SK-N-SH (cell line): Measurements from ENCODE around the gene EPM2A. TPM values are rescaled to one million over a fixed set of nuclear protein-coding genes. Genes with fewer than 3 reads are reported as not detected.

Experiments used
- CTCF ChIA-PET: fragments of 300-600, 350-600 bp; formaldehyde crosslinking; extraction: SDS; loops from one replicate; lab custom pipeline; 2021; lab: Yijun Ruan, JAX
- POLR2A ChIA-PET: fragments of 350-600 bp; sonication (Branson Sonifier 250); formaldehyde crosslinking; extraction: SDS; loops from one replicate; lab custom pipeline; 2020; ENCODE audit warnings: antibody characterized with exemption, inconsistent platforms; lab: Yijun Ruan, JAX
- DNase-seq: peaks from one replicate; pipeline ENCODE4 v3.0.0; 2012
- H2AFZ ChIP-seq: fragments of 200-600 bp; sonication (generic); 2 replicates; pipeline ENCODE4 v1.8.1; 2016; ENCODE audit warnings: antibody characterized with exemption, mild to moderate bottlenecking, low read depth
- H3F3A ChIP-seq: fragments of 200-600 bp; sonication (generic); replicated peaks from 2 replicates; pipeline ENCODE3; 2016; ENCODE audit warnings: antibody characterized with exemption, mild to moderate bottlenecking; ENCODE audit not compliant: insufficient read depth
- H3K27ac ChIP-seq, 2 experiments: fragments of 200-500 bp in 1 of 2; fragments of 200-600 bp in 1 of 2; sonication (Bioruptor generic) in 1 of 2; sonication (generic), shearing (Covaris generic) in 1 of 2; 2 replicates each; pipeline versions ENCODE4 v1.5.1 to v1.6.1; 2014 to 2016; ENCODE audit warnings: low read depth in 2 of 2, inconsistent platforms in 1 of 2, low read length in 1 of 2, mild to moderate bottlenecking in 1 of 2, mixed read lengths in 1 of 2
- H3K27me3 ChIP-seq: fragments of 200-600 bp; sonication (generic), shearing (Covaris generic); 2 replicates; pipeline ENCODE4 v1.6.1; 2016; ENCODE audit warnings: mixed run types; ENCODE audit not compliant: insufficient read depth
- H3K36me3 ChIP-seq, 2 experiments: fragments of 200-500 bp in 1 of 2; fragments of 200-600 bp in 1 of 2; sonication (Bioruptor generic) in 1 of 2; sonication (generic) in 1 of 2; replicated peaks in 1 of 2; 2 replicates each; pipeline versions ENCODE3 to v1.5.1; 2014 to 2016; ENCODE audit warnings: low read length in 1 of 2, mild to moderate bottlenecking in 1 of 2; ENCODE audit not compliant: insufficient read depth in 2 of 2, control insufficient read depth in 1 of 2
- H3K4me1 ChIP-seq, 2 experiments: fragments of 200-500 bp in 1 of 2; fragments of 200-600 bp in 1 of 2; sonication (Bioruptor generic) in 1 of 2; sonication (generic), shearing (Covaris generic) in 1 of 2; 2 replicates each; pipeline versions ENCODE4 v1.5.1 to v1.6.1; 2014 to 2016; ENCODE audit warnings: low read depth in 1 of 2, low read length in 1 of 2, mixed run types in 1 of 2; ENCODE audit not compliant: insufficient read depth in 2 of 2, control insufficient read depth in 1 of 2
- H3K4me2 ChIP-seq: fragments of 200-600 bp; sonication (generic), shearing (Covaris generic); 2 replicates; pipeline ENCODE4 v1.6.1; 2017; ENCODE audit warnings: mixed run types
- H3K4me3 ChIP-seq, 2 experiments: fragments of 200-500 bp in 1 of 2; fragments of 200-600 bp in 1 of 2; sonication (Bioruptor generic) in 1 of 2; sonication (generic), shearing (Covaris generic) in 1 of 2; 2 replicates each; pipeline versions ENCODE4 v1.5.1 to v1.8.1; 2014 to 2016; ENCODE audit warnings: low read depth in 2 of 2, inconsistent platforms in 1 of 2, low read length in 1 of 2, mild to moderate bottlenecking in 1 of 2, mixed read lengths in 1 of 2, moderate library complexity in 1 of 2
- H3K79me2 ChIP-seq: fragments of 200-600 bp; sonication (generic); 2 replicates; pipeline ENCODE4 v1.8.1; 2017; ENCODE audit warnings: mild to moderate bottlenecking; ENCODE audit not compliant: insufficient read depth
- H3K9ac ChIP-seq: fragments of 200-600 bp; sonication (generic); 2 replicates; pipeline ENCODE4 v1.6.1; 2017; ENCODE audit warnings: mixed run types
- H3K9me2 ChIP-seq: fragments of 200-600 bp; sonication (generic); 2 replicates; pipeline ENCODE4 v1.6.1; 2017; ENCODE audit warnings: mixed run types
- H3K9me3 ChIP-seq: fragments of 200-600 bp; sonication (generic); 2 replicates; pipeline ENCODE4 v1.6.1; 2017; ENCODE audit warnings: mixed run types, mild to moderate bottlenecking, moderate library complexity
- H4K20me1 ChIP-seq: fragments of 200-600 bp; sonication (generic); 2 replicates; pipeline ENCODE4 v1.6.1; 2017; ENCODE audit warnings: mild to moderate bottlenecking, mixed run types; ENCODE audit not compliant: insufficient read depth
- CHD2 ChIP-seq: fragments of 150-350 bp; IDR thresholded peaks from 2 replicates; pipeline ENCODE4 v1.6.1; 2018; ENCODE audit warnings: low read length; ENCODE audit not compliant: partially characterized antibody
- FOSL2 ChIP-seq: IDR thresholded peaks from 2 replicates; pipeline ENCODE4 v1.4.0; 2012; ENCODE audit warnings: low read depth, mild to moderate bottlenecking, moderate library complexity, borderline replicate concordance
- GABPA ChIP-seq: IDR thresholded peaks from 2 replicates; pipeline ENCODE4 v1.4.0; 2012; ENCODE audit warnings: low read depth, mild to moderate bottlenecking
- JUND ChIP-seq: IDR thresholded peaks from 2 replicates; pipeline ENCODE4 v1.4.0; 2012
- NRF1 ChIP-seq: IDR thresholded peaks from 2 replicates; pipeline ENCODE4 v1.6.1; 2012; ENCODE audit warnings: low read depth, mild to moderate bottlenecking, low read length
- POLR2AphosphoS5 ChIP-seq: IDR thresholded peaks from 2 replicates; pipeline ENCODE4 v1.6.1; 2012; ENCODE audit warnings: low read depth, low read length
- REST ChIP-seq: IDR thresholded peaks from 2 replicates; pipeline ENCODE4 v1.6.1; 2012; ENCODE audit warnings: mild to moderate bottlenecking, low read depth, low read length, moderate library complexity
- RFX5 ChIP-seq: IDR thresholded peaks from 2 replicates; pipeline ENCODE4 v1.6.1; 2012; ENCODE audit warnings: mild to moderate bottlenecking, improper control_type of control experiment, low read length
- SMC3 ChIP-seq: IDR thresholded peaks from 2 replicates; pipeline ENCODE4 v1.6.1; 2012; ENCODE audit warnings: low read depth, low read length, improper control_type of control experiment
- YY1 ChIP-seq: IDR thresholded peaks from 2 replicates; pipeline ENCODE4 v1.4.0; 2012; ENCODE audit warnings: low read depth, mild to moderate bottlenecking
- WGBS: methylation state at CpG from one replicate; pipeline ENCODE4 v1.1.6; 2017; ENCODE audit warnings: low lambda C conversion rate; 5-methylcytosine and 5-hydroxymethylcytosine counted together
- polyA plus RNA-seq, 3 experiments: library from polyadenylated mRNA; depleted of rRNA; stranded (reverse); fragments of >200 nt; gene quantifications; 2 replicates each; pipeline ENCODE4 v1.2.3, GENCODE V29; 2012
- TF ChIP-seq, protein P1 (sequence below): IDR thresholded peaks from 2 replicates; pipeline ENCODE4 v1.4.0; 2012; ENCODE audit warnings: low read depth, borderline replicate concordance
- TF ChIP-seq, protein P2 (sequence below): fragments of 200-600 bp; sonication (generic); IDR thresholded peaks from 2 replicates; pipeline ENCODE4 v1.6.1; 2017; ENCODE audit warnings: antibody characterized with exemption, mild to moderate bottlenecking, moderate library complexity
- TF ChIP-seq, protein P3 (sequence below): IDR thresholded peaks from 2 replicates; pipeline ENCODE4 v1.4.0; 2012; ENCODE audit warnings: low read depth

Gene EPM2A
- polyA plus RNA-seq, 1 of the 3 experiments (the other 2 are of a cell fraction): 2.7 TPM

DNA sequence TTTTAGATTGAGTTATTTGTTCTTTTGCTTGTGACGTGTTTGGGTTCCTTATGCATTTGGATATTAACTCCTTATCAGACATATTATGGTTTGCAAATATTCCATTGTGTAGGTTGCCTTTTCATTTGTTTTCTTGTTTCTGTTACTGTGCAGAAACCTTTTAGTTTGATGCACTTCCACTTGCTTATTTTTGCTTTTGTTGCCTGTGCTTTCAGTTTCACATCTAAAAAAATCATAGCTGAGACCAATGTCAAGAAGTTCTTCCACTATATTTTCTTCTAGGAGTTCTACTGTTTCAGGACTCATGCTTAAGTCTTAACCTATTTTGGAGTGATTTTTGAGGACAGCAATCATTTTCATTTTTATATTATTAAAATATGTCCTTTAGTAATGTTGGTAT is 113.5 kb downstream of the EPM2A start:
- H3K9me3 ChIP-seq: no peaks in the 10 kb centered on the region
- H3K4me1 ChIP-seq: no peaks in the 10 kb centered on the region
- H3F3A ChIP-seq: no peaks in the 10 kb centered on the region
- DNase-seq: no peak
- no peak overlapping the region for H3K9ac ChIP-seq
- no peaks in the 10 kb centered on the region for H3K27me3 ChIP-seq
- POLR2A ChIA-PET: no interaction called here
- H3K4me3 ChIP-seq: no peak overlapping the region
- CTCF ChIA-PET: no interaction called here
- H3K36me3 ChIP-seq: no peaks in the 10 kb centered on the region
- H3K9me2 ChIP-seq: no peaks in the 10 kb centered on the region
- no peaks in the 10 kb centered on the region for H4K20me1 ChIP-seq
- no peaks in the 10 kb centered on the region for H3K79me2 ChIP-seq
- H3K27ac ChIP-seq: no peak overlapping the region
- H3K4me2 ChIP-seq: no peak overlapping the region
- no peak overlapping the region for H2AFZ ChIP-seq
- 82% methylated on average over 1 of the region's 1 CpG for WGBS
- TF ChIP-seq, protein P1, sequence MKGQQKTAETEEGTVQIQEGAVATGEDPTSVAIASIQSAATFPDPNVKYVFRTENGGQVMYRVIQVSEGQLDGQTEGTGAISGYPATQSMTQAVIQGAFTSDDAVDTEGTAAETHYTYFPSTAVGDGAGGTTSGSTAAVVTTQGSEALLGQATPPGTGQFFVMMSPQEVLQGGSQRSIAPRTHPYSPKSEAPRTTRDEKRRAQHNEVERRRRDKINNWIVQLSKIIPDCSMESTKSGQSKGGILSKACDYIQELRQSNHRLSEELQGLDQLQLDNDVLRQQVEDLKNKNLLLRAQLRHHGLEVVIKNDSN: no peak
- TF ChIP-seq JUND: no peak
- TF ChIP-seq FOSL2: no peak
- TF ChIP-seq CHD2: no peak
- TF ChIP-seq POLR2AphosphoS5: no peak
- no peak for TF ChIP-seq RFX5
- TF ChIP-seq REST: no peak
- no peak for TF ChIP-seq GABPA
- no peak for TF ChIP-seq SMC3
- TF ChIP-seq, protein P2, sequence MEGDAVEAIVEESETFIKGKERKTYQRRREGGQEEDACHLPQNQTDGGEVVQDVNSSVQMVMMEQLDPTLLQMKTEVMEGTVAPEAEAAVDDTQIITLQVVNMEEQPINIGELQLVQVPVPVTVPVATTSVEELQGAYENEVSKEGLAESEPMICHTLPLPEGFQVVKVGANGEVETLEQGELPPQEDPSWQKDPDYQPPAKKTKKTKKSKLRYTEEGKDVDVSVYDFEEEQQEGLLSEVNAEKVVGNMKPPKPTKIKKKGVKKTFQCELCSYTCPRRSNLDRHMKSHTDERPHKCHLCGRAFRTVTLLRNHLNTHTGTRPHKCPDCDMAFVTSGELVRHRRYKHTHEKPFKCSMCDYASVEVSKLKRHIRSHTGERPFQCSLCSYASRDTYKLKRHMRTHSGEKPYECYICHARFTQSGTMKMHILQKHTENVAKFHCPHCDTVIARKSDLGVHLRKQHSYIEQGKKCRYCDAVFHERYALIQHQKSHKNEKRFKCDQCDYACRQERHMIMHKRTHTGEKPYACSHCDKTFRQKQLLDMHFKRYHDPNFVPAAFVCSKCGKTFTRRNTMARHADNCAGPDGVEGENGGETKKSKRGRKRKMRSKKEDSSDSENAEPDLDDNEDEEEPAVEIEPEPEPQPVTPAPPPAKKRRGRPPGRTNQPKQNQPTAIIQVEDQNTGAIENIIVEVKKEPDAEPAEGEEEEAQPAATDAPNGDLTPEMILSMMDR: no peak
- no peak for TF ChIP-seq YY1

DNA sequence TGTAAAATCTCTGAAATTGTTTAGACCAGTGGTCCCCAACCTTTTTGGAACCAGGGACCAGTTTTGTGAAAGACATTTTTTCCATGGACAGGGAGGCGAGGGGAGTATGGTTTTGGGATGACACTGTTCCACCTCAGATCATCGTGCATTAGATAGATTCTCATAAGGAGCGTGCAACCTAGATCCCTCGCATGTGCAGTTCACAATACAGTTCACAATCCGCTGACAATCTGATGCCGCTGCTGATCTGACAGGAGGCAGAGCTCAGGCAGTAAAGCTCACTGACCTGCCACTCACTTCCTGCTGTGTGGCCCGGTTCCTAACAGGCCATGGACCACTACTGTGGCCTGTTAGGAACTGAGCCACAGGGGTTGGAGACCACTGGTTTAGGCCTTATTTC is 115.2 kb downstream of the EPM2A start:
- no peak overlapping the region for H3K9ac ChIP-seq
- no peak overlapping the region for H2AFZ ChIP-seq
- no peaks in the 10 kb centered on the region for H3K9me3 ChIP-seq
- DNase-seq: no peak
- no peaks in the 10 kb centered on the region for H3K9me2 ChIP-seq
- H4K20me1 ChIP-seq: no peaks in the 10 kb centered on the region
- H3F3A ChIP-seq: no peaks in the 10 kb centered on the region
- no peaks in the 10 kb centered on the region for H3K4me1 ChIP-seq
- 82% methylated on average over 7 of the region's 7 CpGs for WGBS
- H3K79me2 ChIP-seq: no peaks in the 10 kb centered on the region
- H3K27me3 ChIP-seq: no peaks in the 10 kb centered on the region
- H3K4me2 ChIP-seq: no peak overlapping the region
- no peak overlapping the region for H3K27ac ChIP-seq
- no peak overlapping the region for H3K4me3 ChIP-seq
- CTCF ChIA-PET: interaction anchor here (1.0 kb wide), 1 partner anchor 14 kb away, joined by 3 read pairs; no protein-coding TSS in a partner anchor
- no peaks in the 10 kb centered on the region for H3K36me3 ChIP-seq
- POLR2A ChIA-PET: no interaction called here
- TF ChIP-seq POLR2AphosphoS5 (no peak), REST (no peak), NRF1 (no peak), YY1 (no peak)
- TF ChIP-seq, protein P3, sequence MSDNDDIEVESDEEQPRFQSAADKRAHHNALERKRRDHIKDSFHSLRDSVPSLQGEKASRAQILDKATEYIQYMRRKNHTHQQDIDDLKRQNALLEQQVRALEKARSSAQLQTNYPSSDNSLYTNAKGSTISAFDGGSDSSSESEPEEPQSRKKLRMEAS: no peak
- TF ChIP-seq, protein P2: no peak
- TF ChIP-seq, protein P1: no peak
